Neutrophil (primary cell): ENCODE measurements around the gene FOXD3.

Experiments
- H3K27ac ChIP-seq: fragments of 200-600 bp; sonication (generic); 2 replicates; pipeline ENCODE4 v1.5.1; 2016; ENCODE audit warnings: mild to moderate bottlenecking, moderate library complexity
- H3K27me3 ChIP-seq: fragments of 200-600 bp; sonication (generic); 2 replicates; pipeline ENCODE4 v1.6.0; 2016; ENCODE audit warnings: mild to moderate bottlenecking
- H3K36me3 ChIP-seq: fragments of 200-600 bp; sonication (generic); 2 replicates; pipeline ENCODE4 v1.5.1; 2017
- H3K4me1 ChIP-seq, 2 experiments: fragments of 200-600 bp in 1 of 2; sonication (generic) in 1 of 2; 1 replicate in 1 of 2; 2 replicates in 1 of 2; pipeline versions ENCODE4 v1.5.1 to v1.6.1; 2013 to 2016; ENCODE audit warnings: low read depth in 1 of 2, low read length in 1 of 2, mild to moderate bottlenecking in 1 of 2, moderate library complexity in 1 of 2; ENCODE audit not compliant: control insufficient read depth in 1 of 2, insufficient read depth in 1 of 2
- H3K4me3 ChIP-seq, 2 experiments: fragments of 200-600 bp in 1 of 2; sonication (generic) in 1 of 2; 1 replicate in 1 of 2; 2 replicates in 1 of 2; pipeline ENCODE4 v1.5.1; 2013 to 2016; ENCODE audit warnings: low read depth in 1 of 2, low read length in 1 of 2, mild to moderate bottlenecking in 1 of 2, moderate library complexity in 1 of 2
- H3K9me3 ChIP-seq: fragments of 200-600 bp; sonication (generic); 2 replicates; pipeline ENCODE4 v1.5.1; 2016
- CTCF ChIP-seq: fragments of 200-600 bp; sonication (generic); IDR thresholded peaks from 2 replicates; pipeline ENCODE4 v1.5.1; 2016; ENCODE audit warnings: antibody characterized with exemption

FOXD3 gene

GRCh38 chr1:63322114-63322943 lies at the start of gene FOXD3:
Gene FOXD3 (plus strand): TSS chr1:63322567. CDS start chr1:63323059, 492 bp downstream.
- H3K4me3 ChIP-seq = peak within 1 kb of the TSS; percentile 71 to 81
- peak within 1 kb of the TSS; percentile 31 for H3K27ac ChIP-seq
- H3K36me3 ChIP-seq = no peaks in the 10 kb centered on the region
- peaks cover 57 to 78% of the 10 kb centered on the region in 2 experiments for H3K4me1 ChIP-seq
- TF ChIP-seq CTCF = no peak
- peaks cover 4% of the 10 kb centered on the region for H3K9me3 ChIP-seq
- peaks cover 100% of the 10 kb centered on the region for H3K27me3 ChIP-seq

GRCh38 chr1:63272811-63273210 lies 49.6 kb upstream of the FOXD3 start:
- no peaks in the 10 kb centered on the region for H3K4me1 ChIP-seq
- no peaks in the 10 kb centered on the region for H3K36me3 ChIP-seq
- H3K9me3 ChIP-seq = no peaks in the 10 kb centered on the region
- H3K27ac ChIP-seq = no peak overlapping the region
- no peak for TF ChIP-seq CTCF
- H3K4me3 ChIP-seq = no peak overlapping the region
- peaks cover 51% of the 10 kb centered on the region for H3K27me3 ChIP-seq

DNA sequence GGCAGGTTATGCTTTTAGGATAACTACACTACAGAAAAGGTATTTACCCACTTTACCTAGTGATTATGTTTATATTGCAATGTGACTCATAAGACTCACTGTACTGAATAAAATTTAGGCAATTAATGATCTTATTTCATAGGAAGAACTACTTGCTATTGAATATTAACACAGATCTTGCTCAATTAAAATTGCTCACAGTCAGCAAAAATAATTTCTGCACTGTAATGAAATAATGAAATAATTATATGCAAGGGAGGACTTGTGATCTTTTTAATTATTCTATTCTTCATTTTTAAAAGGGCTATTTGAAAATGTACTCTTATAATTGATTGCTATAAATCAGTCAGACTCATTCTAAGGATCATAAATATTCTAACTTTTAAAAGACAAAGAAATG lies 48.0 kb upstream of the FOXD3 start:
- no peak overlapping the region for H3K4me3 ChIP-seq
- H3K27me3 ChIP-seq = peaks cover 44% of the 10 kb centered on the region
- H3K27ac ChIP-seq = no peak overlapping the region
- no peak for TF ChIP-seq CTCF
- no peaks in the 10 kb centered on the region for H3K36me3 ChIP-seq
- H3K4me1 ChIP-seq = no peaks in the 10 kb centered on the region
- no peaks in the 10 kb centered on the region for H3K9me3 ChIP-seq

- Histone ChIP-seq H3K27me3 (peaks cover 40% of the 10 kb centered on the region), H3K36me3 (no peaks in the 10 kb centered on the region), H3K4me3 (no peak overlapping the region), H3K27ac (no peak overlapping the region), H3K4me1 (no peaks in the 10 kb centered on the region), H3K9me3 (no peaks in the 10 kb centered on the region)
- no peak for TF ChIP-seq CTCF
Observed at GRCh38 chr1:63274979-63275378, 47.4 kb upstream of the FOXD3 start.

- Histone ChIP-seq H3K4me3 (no peak overlapping the region), H3K36me3 (no peaks in the 10 kb centered on the region), H3K27ac (no peak overlapping the region), H3K27me3 (peaks cover 40% of the 10 kb centered on the region), H3K4me1 (no peaks in the 10 kb centered on the region), H3K9me3 (no peaks in the 10 kb centered on the region)
- no peak for TF ChIP-seq CTCF
Observed at GRCh38 chr1:63276624-63277023, 45.7 kb upstream of the FOXD3 start.
